GM15510 (cell line): ENCODE results near the gene CALN1.

ENCODE experiments used
- POLR2A ChIP-seq: IDR thresholded peaks from 3 replicates; pipeline ENCODE4 v1.6.1; 2011; ENCODE audit warnings: borderline replicate concordance; ENCODE audit not compliant: insufficient read length; ENCODE audit errors: extremely low read depth

CALN1 gene

GRCh38 chr7:72266771-72267170 is 145.4 kb downstream of the CALN1 start:
- no peak for TF ChIP-seq POLR2A

- TF ChIP-seq POLR2A: no peak
These were observed 146.8 kb downstream of the CALN1 start for GRCh38 chr7:72265071-72265904.

GRCh38 chr7:72260406-72260805 is 151.7 kb downstream of the CALN1 start:
- TF ChIP-seq POLR2A: no peak

DNA sequence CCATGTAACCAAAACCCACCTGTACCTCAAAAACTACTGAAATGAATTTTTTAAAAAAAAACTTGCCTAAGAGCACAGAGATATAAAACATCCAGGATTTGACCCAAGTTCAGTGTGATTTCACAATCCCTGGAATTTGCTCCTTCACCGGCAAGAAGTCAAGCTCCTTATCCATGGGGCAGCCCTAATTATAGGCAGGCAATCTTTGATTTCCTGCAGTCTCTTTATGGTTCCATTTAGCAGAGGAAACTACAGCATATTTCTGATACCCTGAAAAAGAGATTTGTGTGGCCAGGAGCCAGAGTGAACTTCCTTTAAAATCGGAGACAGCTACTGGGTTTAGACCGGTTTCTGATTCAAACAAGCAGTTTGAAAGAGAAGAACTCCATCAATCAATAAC is 154.1 kb downstream of the CALN1 start:
- TF ChIP-seq POLR2A: no peak

- TF ChIP-seq POLR2A: no peak
These were observed 157.7 kb downstream of the CALN1 start for GRCh38 chr7:72254455-72254854.

DNA sequence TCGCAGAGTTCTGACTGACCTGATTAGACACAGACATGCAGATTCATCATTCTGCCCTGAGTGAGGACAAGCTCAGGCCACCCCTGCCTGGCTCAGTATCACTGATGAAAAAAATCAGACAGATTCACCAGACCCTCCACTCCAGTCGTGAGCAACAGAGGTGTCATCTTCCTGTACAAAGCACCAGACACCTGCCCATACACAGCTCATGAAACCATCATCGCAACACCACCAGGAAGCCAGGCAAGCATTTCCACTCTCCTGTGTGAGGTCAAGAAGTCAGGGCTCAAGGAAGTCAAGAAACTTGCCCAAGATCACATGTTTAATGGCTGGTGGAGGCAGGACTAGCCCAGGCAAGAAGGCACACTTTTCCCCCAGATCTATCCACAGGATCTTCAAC is 163.0 kb downstream of the CALN1 start:
- TF ChIP-seq POLR2A: no peak

- no peak for TF ChIP-seq POLR2A
These were observed 167.2 kb downstream of the CALN1 start for GRCh38 chr7:72244826-72245398.

DNA sequence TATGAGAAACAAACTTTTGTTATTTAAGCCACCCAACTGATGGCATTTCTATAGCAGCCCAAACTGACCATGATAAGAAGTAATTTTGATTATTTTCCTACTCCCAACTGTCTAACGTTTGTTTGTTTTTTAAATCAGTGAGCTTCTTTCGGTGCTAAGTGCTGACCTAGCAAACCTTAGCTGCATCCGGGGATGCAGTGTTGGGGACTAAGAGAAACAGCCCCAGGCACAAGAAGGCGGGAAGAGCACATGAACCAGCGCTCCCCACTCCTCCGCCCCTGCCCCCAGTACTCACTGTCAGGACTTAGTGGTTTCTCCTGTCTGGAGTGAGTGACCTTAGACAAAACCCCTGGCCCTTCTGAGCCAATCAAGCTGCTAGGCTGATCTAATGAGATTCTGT is 168.8 kb downstream of the CALN1 start:
- TF ChIP-seq POLR2A: no peak

DNA sequence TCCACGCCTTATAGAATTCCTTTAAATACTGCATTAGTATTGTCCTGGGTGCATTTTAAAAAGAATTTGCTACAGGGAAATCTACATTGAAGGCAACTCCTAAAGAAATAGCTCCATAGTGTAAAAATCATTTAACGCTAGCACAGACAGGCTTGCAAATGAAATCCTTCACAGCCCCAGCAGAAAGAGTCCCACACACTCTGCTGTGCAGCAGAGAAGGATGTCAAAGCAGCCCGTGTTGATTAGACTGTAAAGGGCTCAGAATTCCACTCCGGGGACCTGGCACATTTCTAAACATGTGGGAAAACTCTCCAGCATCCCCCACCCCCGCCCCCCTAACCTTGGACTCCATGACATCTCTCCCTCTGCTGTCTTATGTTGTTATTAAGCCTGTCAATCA is 176.8 kb downstream of the CALN1 start:
- no peak for TF ChIP-seq POLR2A

- TF ChIP-seq POLR2A: no peak
These were observed 178.1 kb downstream of the CALN1 start for GRCh38 chr7:72234086-72234485.

DNA sequence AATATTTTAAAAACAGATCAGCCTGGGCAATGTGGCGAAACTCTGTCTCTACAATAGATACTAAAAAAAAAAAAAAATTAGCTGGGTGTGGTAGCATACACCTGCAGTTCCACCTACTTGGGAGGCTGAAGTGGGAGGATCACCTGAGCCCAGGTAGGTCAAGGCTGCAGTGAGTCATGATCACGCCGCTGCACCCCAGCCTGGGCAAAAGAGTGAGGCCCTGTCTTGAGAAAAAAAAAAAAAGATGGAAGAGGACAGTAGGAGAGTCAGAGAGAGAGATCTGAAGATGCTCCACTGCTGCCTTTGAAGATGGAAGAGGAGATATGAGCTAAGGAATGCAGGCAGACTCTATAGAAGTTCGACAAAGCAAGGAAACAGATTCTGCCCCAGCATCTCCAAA is 181.9 kb downstream of the CALN1 start:
- no peak for TF ChIP-seq POLR2A

DNA sequence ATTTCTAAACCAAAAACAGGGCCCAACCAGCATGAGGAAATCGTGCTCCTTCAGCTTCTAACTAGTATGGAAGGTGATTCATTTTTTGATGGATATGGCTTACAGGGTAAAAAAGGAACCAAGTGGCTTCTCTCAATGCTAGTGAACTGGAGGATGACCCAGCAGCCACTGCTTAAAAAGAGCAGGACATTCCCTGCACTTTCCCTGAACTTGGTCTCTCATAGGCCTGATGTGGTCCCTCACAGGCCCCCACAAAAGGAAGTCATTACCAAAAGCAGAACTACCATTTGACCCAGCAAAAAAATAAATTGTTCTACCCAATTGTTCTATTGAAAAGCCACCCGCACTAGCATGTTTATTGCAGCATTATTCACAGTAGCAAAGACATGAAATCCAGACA is 188.8 kb downstream of the CALN1 start:
- no peak for TF ChIP-seq POLR2A

DNA sequence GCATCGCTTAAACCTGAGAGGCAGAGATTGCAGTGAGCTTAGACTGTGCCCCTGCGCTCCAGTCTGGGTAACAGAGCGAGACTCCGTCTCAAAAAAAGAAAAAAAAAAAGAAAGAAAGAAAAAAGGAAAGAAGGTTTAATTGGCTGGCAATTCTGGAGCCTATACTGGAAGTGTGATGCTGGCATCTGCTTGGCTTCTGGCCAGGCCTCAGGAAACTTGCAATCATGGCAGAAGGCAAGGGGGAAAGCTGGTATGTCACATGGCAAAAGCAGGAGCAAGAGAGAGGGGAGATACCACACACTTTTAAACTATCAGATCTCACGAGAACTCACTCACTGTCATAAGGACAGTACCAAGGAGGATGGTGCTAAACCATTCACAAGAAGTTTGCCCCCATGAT is 190.0 kb downstream of the CALN1 start:
- no peak for TF ChIP-seq POLR2A

DNA sequence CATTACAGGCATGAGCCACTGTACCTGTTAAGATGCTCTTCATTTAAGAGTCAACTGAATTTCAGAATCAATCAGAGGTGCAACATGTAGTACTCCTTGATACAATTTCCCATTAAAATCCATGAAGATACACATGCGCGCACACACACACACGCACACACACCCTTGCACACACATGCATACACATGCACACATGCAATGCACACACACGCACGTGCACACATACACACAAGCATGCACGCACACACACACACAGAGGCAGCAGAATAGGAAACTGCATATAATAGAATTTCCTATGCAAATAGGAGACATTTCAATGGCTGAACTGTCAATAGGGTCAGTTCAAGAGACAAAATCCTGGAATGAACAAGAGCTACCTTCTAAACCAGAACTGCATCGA is 192.6 kb downstream of the CALN1 start:
- no peak for TF ChIP-seq POLR2A

DNA sequence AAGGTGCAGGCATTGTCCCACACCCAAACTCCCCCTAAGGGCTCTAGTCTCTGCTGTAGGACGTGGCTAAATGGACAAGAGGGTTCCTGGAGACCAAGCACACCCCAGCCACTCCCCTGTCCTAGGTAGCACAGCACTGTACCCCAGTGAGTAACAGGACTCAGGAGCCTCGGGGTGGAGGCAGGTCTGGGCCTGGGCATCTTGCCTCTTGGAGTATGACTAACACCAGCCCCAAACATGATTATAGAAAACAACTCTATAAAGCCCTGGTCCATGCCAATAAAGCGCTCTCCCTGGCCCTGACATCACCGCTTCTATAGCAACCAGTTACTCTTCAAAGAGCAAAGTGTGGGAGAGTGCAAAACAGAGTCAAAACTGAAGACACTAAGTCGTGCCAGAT is 195.0 kb downstream of the CALN1 start:
- no peak for TF ChIP-seq POLR2A

GRCh38 chr7:72213769-72214168 is 198.4 kb downstream of the CALN1 start:
- no peak for TF ChIP-seq POLR2A
